ENCODE measurements around the gene UBE2E2.

GRCh38 chr3:23587513-23587912 is 384.4 kb downstream of the UBE2E2 start:
- TF ChIP-seq CTCF (optimal IDR thresholded peaks at IDR 0.05 in 1 of 3, IDR thresholded peaks at IDR 0.05 in 1 of 3, conservative IDR thresholded peaks at IDR 0.05 in 1 of 3; ENCODE audit: extremely low read depth in 1 of 3, insufficient read depth in 2 of 3, low read length in 3 of 3) (no peak), EZH2 (IDR thresholded peaks at IDR 0.05; ENCODE audit: low read length) (no peak)

Measured in keratinocyte (primary cell).